PC-3 (cell line): ENCODE data around the gene IGSF21.

Source experiments
- EZH2 ChIP-seq: fragments of 300-600 bp; sonication (generic); IDR thresholded peaks from one replicate; pipeline ENCODE4 v1.6.1; 2017; ENCODE audit warnings: antibody characterized with exemption, mild to moderate bottlenecking, low read length; ENCODE audit not compliant: unreplicated experiment
- TF ChIP-seq, protein P1 (sequence below): fragments of 300-600 bp; sonication (generic); conservative IDR thresholded peaks from 2 replicates; pipeline ENCODE4 v1.5.1; 2017; ENCODE audit warnings: antibody characterized with exemption, low read depth, mild to moderate bottlenecking, low read length

GRCh38 chr1:18064534-18064933, 43.1 kb upstream of the IGSF21 start:
- TF ChIP-seq, protein P1, sequence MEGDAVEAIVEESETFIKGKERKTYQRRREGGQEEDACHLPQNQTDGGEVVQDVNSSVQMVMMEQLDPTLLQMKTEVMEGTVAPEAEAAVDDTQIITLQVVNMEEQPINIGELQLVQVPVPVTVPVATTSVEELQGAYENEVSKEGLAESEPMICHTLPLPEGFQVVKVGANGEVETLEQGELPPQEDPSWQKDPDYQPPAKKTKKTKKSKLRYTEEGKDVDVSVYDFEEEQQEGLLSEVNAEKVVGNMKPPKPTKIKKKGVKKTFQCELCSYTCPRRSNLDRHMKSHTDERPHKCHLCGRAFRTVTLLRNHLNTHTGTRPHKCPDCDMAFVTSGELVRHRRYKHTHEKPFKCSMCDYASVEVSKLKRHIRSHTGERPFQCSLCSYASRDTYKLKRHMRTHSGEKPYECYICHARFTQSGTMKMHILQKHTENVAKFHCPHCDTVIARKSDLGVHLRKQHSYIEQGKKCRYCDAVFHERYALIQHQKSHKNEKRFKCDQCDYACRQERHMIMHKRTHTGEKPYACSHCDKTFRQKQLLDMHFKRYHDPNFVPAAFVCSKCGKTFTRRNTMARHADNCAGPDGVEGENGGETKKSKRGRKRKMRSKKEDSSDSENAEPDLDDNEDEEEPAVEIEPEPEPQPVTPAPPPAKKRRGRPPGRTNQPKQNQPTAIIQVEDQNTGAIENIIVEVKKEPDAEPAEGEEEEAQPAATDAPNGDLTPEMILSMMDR, result no peak
- TF ChIP-seq EZH2, result no peak
